IPS-11a (cell line): ENCODE measurements around the gene SEMA4D.
"Not testable (repeated sequence)": the region's sequence is repeated elsewhere in the genome, so short reads cannot be mapped to it uniquely, and the experiment has no call there.

Source experiments
- H3K4me3 ChIP-seq: one replicate; pipeline ENCODE4 v1.5.1; 2013; ENCODE audit warnings: low read depth, low read length, control low read depth

The SEMA4D gene

DNA sequence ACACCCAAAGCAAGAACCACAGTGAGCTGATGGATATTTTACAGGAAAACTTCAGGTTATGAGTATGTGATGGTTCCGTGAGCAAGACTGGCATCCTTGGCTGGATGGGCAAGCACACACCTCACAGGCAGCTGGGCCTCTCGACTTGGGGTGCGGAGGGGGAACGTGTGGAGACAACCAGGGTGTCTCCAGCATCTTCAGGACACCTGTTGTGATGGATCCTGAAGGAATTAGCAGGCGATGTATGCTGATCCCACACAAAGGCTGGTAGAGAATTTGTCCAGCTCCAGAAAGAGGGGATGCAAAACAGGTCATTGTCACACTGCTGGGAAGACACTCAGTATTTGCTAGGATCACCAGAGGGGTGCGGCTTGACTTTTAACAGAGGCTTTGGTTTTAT lies 136.9 kb downstream of the SEMA4D start:
- H3K4me3 ChIP-seq: no peak overlapping the region

DNA sequence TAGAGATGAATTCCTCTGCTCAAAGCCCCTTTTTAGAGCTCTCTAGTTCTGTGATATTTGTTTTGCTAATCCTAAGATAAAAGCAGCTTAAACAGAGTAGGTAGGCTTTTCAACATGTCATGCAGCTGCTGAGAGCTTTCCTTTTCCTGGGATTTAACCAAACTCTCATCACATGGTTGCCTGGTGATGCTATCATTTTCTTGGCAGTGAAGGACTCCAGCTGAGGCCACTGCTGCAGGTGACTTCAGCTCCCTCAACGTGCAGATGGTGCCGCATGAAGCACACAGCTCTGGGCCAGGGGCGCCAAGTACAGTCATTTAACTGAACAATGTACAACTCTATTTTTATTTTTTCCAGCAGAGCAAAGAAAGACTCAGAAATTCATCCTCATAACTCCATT lies 137.4 kb downstream of the SEMA4D start:
- H3K4me3 ChIP-seq: no peak overlapping the region

- H3K4me3 ChIP-seq: no peak overlapping the region
Observed at GRCh38 chr9:89359751-89360261, 138.1 kb downstream of the SEMA4D start.

- no peak overlapping the region for H3K4me3 ChIP-seq
Observed at GRCh38 chr9:89358985-89359384, 138.9 kb downstream of the SEMA4D start.

GRCh38 chr9:89358376-89358916 lies 139.5 kb downstream of the SEMA4D start:
- H3K4me3 ChIP-seq: no peak overlapping the region

GRCh38 chr9:89357331-89358197 lies 140.3 kb downstream of the SEMA4D start:
- H3K4me3 ChIP-seq: no peak overlapping the region

GRCh38 chr9:89356782-89357181 lies 141.1 kb downstream of the SEMA4D start:
- no peak overlapping the region for H3K4me3 ChIP-seq

- no peak overlapping the region for H3K4me3 ChIP-seq
Observed at GRCh38 chr9:89354471-89354870, 143.4 kb downstream of the SEMA4D start.

- H3K4me3 ChIP-seq: no peak overlapping the region
Observed at GRCh38 chr9:89353989-89354388, 143.9 kb downstream of the SEMA4D start.

DNA sequence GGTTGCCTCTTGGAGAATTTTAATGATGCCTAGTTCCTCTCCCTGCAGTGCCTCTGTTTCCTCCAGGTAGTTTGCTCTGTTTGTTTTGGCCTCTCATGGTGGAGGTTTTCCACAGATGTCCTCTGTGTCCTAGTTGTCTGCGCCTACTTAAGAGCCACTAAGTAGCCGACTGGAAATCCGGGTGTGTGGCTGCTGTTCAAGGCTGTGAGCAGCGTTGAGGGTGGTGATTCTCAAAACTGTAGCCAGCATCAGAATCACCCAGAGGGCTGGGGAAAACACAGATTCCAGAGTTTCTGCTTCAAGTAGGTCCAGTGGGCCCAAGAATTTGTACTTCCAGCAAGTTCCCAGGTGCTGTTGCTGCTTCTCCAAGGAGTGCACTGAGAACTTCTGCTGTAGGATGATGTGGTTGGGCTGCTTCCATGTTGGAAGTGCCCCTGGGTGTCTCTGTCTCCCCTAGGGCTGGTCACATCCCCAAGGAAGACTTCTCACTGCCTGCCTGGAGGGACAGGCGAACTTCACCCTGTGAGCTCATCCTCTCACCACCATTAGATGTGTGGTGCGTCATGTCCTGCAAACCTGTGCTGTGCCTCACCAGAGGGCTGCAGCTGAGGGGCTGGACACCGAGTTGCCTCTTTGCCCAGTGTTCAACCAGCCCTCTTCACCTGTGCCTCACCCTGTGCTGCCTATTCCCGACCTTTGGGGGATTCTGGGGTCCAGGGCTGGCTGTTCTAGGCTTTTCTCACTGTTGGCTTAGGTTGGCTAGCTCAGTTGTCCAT lies 144.9 kb downstream of the SEMA4D start:
- no peak overlapping the region for H3K4me3 ChIP-seq

DNA sequence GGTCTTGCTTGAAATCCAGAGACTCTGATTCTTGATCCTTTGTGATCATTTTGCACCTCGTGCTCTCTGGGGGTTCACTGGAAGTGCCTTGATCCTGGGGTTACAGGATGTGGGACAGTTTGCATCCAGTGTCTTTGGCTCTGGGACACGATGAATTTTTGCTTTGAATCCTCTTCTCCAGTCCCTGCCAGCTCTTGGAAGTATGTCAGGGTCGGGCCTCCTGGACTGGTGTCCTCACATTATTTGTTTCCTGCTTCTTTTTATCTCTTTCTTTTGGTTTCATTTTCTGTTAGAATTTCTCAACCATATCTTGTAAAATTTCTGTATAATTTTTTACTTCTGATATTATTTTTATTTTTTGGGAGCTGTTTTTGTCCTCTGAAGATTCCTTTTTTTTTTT lies 145.5 kb downstream of the SEMA4D start:
- no peak overlapping the region for H3K4me3 ChIP-seq

- H3K4me3 ChIP-seq: no peak overlapping the region
Observed at GRCh38 chr9:89351584-89352300, 146.2 kb downstream of the SEMA4D start.

- H3K4me3 ChIP-seq: no peak overlapping the region
Observed at GRCh38 chr9:89350988-89351557, 146.8 kb downstream of the SEMA4D start.

DNA sequence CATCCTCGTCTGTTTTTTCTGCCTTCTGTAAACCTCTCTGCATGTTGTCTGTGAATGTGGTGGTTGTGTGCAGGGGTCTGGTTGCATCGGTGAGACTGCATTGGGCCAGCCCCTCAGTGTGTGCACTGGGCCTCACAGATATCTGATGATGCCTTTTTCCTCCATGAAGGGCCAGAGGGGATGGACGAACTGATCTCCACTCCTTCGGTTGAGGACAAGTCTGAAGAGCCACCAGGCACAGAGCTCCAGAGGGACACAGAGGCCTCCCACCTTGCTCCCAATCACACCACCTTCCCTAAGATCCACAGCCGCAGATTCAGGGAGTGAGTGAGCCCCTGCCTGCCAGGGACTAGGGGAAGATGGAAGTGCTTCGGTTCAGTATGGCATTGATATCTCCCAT lies 148.3 kb downstream of the SEMA4D start:
- no peak overlapping the region for H3K4me3 ChIP-seq

DNA sequence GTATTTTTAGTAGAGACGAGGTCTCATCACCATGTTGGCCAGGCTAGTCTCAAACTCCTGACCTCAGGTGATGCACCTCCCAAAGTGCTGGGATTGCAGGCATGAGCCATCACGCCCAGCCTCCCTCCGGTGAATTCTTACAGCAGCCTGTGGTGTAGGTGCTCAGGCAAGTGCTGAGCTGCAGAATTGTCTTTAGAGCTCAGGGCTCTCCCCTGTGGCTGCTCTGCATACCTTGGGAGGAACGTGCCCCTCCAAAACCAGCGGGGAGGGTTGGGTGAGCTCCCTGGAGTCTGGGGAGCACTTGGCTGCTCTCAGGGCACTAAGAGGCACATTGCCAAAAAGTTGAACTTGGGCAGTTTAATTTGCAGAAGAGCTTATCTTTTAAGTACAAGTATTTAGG lies 150.3 kb downstream of the SEMA4D start:
- no peak overlapping the region for H3K4me3 ChIP-seq

DNA sequence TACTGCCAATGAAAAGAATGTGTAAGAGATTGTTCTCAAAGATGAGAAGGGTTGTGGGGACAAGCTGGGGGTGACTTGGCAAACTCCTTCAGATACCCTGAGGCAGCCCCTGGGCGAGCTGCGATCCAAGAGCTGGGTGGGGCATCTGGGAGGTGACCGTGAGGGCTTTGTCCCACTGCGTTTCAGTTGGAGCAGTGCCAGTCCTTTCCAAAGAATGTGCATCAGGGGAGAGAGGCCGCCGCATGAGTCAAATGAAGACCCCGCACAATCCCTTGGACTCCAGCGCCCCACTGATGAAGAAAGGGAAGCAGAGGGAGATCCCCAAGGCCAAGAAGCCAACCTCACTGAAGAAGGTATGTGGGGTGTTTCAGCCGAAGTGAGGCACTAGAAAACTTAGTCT lies 151.2 kb downstream of the SEMA4D start:
- H3K4me3 ChIP-seq: no peak overlapping the region

GRCh38 chr9:89345476-89345875 lies 152.4 kb downstream of the SEMA4D start:
- no peak overlapping the region for H3K4me3 ChIP-seq

DNA sequence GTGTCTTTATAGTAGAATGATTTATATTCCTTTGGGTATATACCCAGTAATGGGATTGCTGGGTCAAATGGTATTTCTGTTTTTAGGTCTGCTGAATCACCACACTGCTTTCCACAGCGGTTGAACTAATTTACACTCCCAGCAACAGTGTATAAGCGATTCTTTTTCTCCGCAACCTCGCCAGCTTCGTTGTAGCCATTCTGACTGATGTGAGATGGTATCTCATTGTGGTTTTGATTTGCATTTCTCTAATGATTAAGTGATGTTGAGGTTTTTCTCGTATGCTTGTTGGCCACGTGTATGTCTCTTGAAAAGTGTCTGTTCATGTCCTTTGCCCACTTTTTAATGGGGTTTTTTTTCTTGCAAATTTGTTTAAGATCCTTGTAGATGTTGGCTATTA lies 154.1 kb downstream of the SEMA4D start:
- not testable (repeated sequence) for H3K4me3 ChIP-seq

DNA sequence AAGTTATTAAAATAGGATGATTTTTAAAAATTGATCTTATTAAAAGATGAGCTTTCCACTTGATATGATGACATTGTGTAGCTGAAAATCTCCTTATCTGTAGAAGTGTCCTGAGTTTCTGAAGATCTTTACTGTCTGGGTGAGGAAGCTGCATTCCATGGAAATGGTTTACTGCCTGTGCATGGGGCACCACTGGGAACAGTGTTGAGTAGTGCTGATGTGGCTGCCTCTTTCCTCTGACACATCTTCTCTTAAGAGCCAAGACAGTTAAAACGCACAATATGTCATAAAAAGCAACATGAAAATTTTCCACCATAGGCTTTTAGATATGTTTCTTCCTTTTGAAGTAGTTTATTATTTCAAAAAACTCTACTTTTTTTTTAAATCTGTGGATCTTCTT lies 155.0 kb downstream of the SEMA4D start:
- no peak overlapping the region for H3K4me3 ChIP-seq

DNA sequence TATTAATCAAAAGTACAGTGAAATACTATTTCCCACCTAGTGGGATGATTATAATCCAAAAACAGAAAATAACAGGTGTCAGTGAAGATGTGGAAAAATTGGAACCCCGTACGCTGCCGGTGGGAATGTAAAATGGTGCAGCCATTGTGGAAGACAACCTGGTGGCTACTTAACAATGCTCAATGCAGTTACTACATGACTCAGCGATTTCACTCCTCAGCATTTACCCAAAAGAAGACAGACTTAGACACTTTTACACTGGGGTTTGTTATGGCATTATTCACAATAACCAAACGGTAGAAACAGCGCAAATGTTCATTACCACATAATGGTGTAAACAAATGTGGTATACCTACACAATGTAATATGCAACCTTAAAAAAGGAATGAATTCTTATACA lies 155.7 kb downstream of the SEMA4D start:
- H3K4me3 ChIP-seq: no peak overlapping the region

DNA sequence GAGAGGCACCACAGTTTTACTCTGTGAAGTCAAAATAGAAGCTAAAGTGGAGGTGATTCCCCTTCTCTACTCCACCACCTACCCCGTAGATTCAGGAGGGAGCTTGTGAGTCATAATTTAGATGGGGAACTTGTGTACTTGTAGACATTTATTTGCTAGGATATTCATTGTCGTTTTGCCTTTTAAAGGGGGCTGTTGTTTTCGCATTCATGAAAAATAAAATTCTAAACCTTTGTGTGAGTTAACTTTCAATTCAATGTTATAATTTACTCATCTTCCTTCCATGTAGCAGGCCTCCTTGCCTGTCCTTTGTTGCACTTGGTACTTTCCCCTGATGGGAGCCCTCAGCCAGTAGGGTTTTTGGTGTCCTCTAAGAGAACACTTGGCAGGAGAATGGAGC lies 157.6 kb downstream of the SEMA4D start:
- no peak overlapping the region for H3K4me3 ChIP-seq
